Subcutaneous adipose tissue (tissue), 4 donors: ENCODE data around the gene DPEP1. TPM values are rescaled to one million over a fixed set of nuclear protein-coding genes. Genes with fewer than 3 reads are reported as not detected.

ENCODE experiments used
- CTCF ChIP-seq: fragments of 450-650 bp; IDR thresholded peaks from one replicate; pipeline ENCODE4 v1.5.1; 2016; ENCODE audit warnings: low read depth, mild to moderate bottlenecking, control low read depth, antibody characterized with exemption, moderate library complexity
- total RNA-seq, 4 donors: library from RNA; depleted of rRNA; stranded (reverse); fragments of >200 nt; gene quantifications; one replicate each; pipeline ENCODE4 v1.1.0, GENCODE V29; 2016

DPEP1 gene
- total RNA-seq, 4 donors from 2014 or later, result 2.3 TPM; not detected in 3

- no peak for TF ChIP-seq CTCF
Measured at GRCh38 chr16:89629827-89630610, 16.6 kb downstream of the DPEP1 start.

GRCh38 chr16:89633064-89633631 is 19.7 kb downstream of the DPEP1 start:
- TF ChIP-seq CTCF, result no peak

GRCh38 chr16:89636663-89637062 is 23.2 kb downstream of the DPEP1 start:
- TF ChIP-seq CTCF, result no peak

- no peak for TF ChIP-seq CTCF
Measured at GRCh38 chr16:89637379-89637778, 23.9 kb downstream of the DPEP1 start.

GRCh38 chr16:89638455-89638854 is 25.0 kb downstream of the DPEP1 start:
- TF ChIP-seq CTCF, result no peak

- TF ChIP-seq CTCF, result no peak
Measured at GRCh38 chr16:89639385-89639784, 25.9 kb downstream of the DPEP1 start.

GRCh38 chr16:89641458-89642119 is 28.1 kb downstream of the DPEP1 start:
- no peak for TF ChIP-seq CTCF
